ENCODE data around the gene CCDC190.

Gene CCDC190

GRCh38 chr1:162856260-162856659 lies 4.7 kb downstream of the CCDC190 start:
- no peaks in the 10 kb centered on the region for H3K36me3 Mint-ChIP-seq
- H3K27ac Mint-ChIP-seq = no peak overlapping the region
- H3K9me3 Mint-ChIP-seq = no peaks in the 10 kb centered on the region
- ATAC-seq = no peak
- no peaks in the 10 kb centered on the region for H3K4me1 Mint-ChIP-seq
- H3K4me3 Mint-ChIP-seq = no peak overlapping the region
- H3K27me3 Mint-ChIP-seq = peaks cover 14% of the 10 kb centered on the region

DNA sequence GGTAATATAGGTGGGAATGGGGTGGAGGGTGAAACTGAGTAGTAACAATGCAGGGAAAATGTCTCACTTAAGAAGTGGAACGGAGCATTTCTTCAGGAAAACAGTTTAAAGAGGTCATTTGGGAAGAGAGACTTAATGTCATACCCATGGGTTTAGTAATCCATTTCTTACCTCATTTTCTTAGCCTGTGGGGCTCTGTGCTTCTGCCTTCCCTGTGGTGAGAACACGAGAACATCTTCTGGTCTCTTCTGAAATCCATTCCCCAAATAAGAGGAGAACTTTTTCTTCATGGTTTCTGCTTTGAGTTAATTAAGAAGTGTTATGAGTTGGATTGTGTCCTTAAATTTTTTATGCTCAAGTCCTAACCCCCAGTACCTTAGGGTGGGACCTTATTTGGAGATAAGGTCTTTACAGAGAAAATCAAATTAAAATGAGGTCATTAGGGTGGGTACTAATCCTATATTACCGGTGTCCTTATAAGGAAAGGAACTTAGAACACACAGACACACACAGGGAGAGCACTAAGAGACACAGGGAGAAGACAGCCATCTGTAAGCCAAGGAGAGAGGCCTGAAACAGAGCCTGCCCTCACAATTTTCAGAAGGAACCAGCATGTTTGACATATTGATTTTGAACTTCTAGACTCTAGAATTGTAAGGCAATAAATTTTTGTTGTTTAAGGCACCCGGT lies 5.4 kb downstream of the CCDC190 start:
- Mint-ChIP-seq H3K27ac (no peak overlapping the region), H3K9me3 (no peaks in the 10 kb centered on the region), H3K27me3 (peaks cover 15% of the 10 kb centered on the region), H3K36me3 (no peaks in the 10 kb centered on the region), H3K4me3 (no peak overlapping the region), H3K4me1 (no peaks in the 10 kb centered on the region)
- ATAC-seq = no peak

DNA sequence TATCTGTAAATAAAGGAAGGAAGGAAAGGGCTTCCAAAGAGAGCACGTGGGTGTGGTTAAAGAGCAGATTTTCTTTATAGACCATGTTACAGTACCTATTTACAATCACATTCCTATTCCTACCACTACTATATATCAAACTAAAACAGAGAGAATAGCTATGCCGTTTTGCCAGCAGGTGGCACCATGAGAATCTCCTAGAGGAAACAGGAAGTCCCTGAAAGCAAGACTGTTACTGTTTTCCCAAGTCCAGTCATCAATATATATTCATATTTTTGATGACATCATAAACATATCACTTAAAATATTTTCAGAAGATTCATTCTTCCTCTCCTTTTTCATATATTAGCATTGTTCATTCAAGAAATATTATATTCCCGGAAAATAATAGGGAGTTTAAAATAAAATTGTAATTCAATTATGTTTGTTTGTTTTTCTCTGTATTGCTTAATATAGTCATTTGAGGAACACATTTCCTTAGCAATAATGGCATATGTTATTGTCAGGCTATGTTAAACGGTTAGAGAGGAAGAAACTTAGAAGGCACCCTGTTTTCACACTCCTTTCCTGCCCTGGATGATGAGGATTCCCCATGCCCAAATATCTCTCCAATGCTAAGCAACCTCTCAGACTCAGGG lies 6.6 kb downstream of the CCDC190 start:
- Mint-ChIP-seq H3K36me3 (no peaks in the 10 kb centered on the region), H3K4me1 (no peaks in the 10 kb centered on the region), H3K9me3 (no peaks in the 10 kb centered on the region), H3K4me3 (no peak overlapping the region), H3K27me3 (peaks cover 15% of the 10 kb centered on the region), H3K27ac (no peak overlapping the region)
- peak; percentile 68 for ATAC-seq

GRCh38 chr1:162851341-162851740 lies 9.6 kb downstream of the CCDC190 start:
- Mint-ChIP-seq H3K4me1 (no peaks in the 10 kb centered on the region), H3K27ac (no peak overlapping the region), H3K36me3 (no peaks in the 10 kb centered on the region), H3K9me3 (no peaks in the 10 kb centered on the region), H3K4me3 (no peak overlapping the region), H3K27me3 (peaks cover 15% of the 10 kb centered on the region)
- ATAC-seq = no peak

- H3K27ac Mint-ChIP-seq = no peak overlapping the region
- H3K4me3 Mint-ChIP-seq = no peak overlapping the region
- H3K36me3 Mint-ChIP-seq = no peaks in the 10 kb centered on the region
- H3K27me3 Mint-ChIP-seq = peaks cover 15% of the 10 kb centered on the region
- no peaks in the 10 kb centered on the region for H3K4me1 Mint-ChIP-seq
- ATAC-seq = no peak
- H3K9me3 Mint-ChIP-seq = no peaks in the 10 kb centered on the region
These were observed 11.3 kb downstream of the CCDC190 start for GRCh38 chr1:162849711-162850110.

GRCh38 chr1:162847839-162848453 lies 13.0 kb downstream of the CCDC190 start:
- Mint-ChIP-seq H3K4me3 (no peak overlapping the region), H3K9me3 (no peaks in the 10 kb centered on the region), H3K4me1 (no peaks in the 10 kb centered on the region), H3K27me3 (peaks cover 15% of the 10 kb centered on the region), H3K36me3 (no peaks in the 10 kb centered on the region), H3K27ac (no peak overlapping the region)
- no peak for ATAC-seq

GRCh38 chr1:162846256-162847212 lies 14.4 kb downstream of the CCDC190 start:
- Mint-ChIP-seq H3K36me3 (no peaks in the 10 kb centered on the region), H3K9me3 (no peaks in the 10 kb centered on the region), H3K4me1 (no peaks in the 10 kb centered on the region), H3K27ac (no peak overlapping the region), H3K4me3 (no peak overlapping the region), H3K27me3 (peaks cover 8% of the 10 kb centered on the region)
- ATAC-seq = no peak

DNA sequence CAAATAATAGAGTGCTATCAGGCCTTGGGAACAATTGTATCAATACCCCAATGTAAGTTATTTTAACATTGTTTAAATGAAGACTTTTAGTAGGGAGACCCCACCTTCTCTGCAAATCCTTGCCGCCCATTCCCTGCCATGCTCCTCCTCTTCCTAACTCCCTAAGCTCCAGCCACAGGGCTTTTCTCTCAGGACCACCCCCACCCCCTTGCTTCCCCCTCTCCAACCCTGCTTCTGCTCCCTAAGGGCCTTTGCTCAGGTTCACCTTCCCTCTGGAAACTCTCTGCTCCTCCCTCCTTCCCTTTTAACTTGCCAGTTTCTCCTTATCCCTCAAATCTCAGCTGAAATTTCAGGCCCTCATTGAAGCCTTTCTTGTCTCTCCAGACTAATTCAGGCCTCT lies 16.8 kb downstream of the CCDC190 start:
- no peak overlapping the region for H3K4me3 Mint-ChIP-seq
- H3K36me3 Mint-ChIP-seq = no peaks in the 10 kb centered on the region
- H3K4me1 Mint-ChIP-seq = no peaks in the 10 kb centered on the region
- H3K27me3 Mint-ChIP-seq = no peaks in the 10 kb centered on the region
- H3K27ac Mint-ChIP-seq = no peak overlapping the region
- ATAC-seq = no peak
- H3K9me3 Mint-ChIP-seq = peaks cover 7% of the 10 kb centered on the region

DNA sequence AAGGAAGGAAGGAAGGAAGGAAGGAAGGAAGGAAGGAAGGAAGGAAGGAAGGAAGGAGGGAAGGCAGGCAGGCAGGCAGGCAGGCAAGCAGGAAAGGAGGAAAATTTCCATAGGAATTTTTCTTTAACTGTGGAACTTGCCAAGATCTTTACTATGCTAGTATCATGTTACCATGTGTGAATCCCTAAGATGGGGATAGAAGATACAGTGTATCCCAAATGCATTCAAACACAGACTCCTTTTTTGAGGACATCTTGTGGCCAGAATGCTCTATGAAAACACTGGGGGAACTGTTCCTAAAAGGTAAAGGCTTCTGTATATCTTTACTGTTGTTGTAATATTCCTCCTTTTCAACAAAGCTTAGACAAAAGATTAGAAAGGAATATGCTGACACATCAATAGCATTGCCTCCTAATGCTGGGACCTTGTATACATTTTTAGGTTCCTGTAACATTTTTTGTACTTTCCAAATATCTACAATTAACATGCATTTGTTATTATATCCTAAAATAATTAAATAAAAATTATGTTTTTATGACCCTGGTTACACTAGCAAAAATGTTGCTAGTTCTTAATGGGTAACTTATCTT lies 20.6 kb downstream of the CCDC190 start:
- Mint-ChIP-seq H3K36me3 (peaks cover 5% of the 10 kb centered on the region), H3K4me3 (no peak overlapping the region), H3K27me3 (no peaks in the 10 kb centered on the region), H3K4me1 (no peaks in the 10 kb centered on the region), H3K9me3 (peaks cover 14% of the 10 kb centered on the region), H3K27ac (no peak overlapping the region)
- no peak for ATAC-seq

DNA sequence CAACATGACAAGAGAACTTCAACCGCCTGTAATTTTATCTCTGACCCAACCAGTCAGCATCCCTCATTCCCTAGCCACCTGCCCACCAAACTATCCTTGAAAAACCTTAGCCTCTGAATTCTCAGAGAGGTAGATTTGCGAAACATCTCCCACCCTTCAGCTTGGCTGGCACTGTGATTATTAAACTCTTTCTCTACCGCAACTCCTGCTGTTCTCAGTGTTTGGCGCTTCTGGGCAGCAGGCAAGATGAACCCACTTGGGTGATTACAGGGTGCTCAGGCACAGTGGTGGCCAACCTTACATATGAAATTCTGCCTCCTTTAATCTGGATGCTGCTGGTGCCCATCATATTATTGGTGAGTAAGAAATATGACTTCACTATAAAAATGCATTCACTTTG lies 22.1 kb downstream of the CCDC190 start:
- Mint-ChIP-seq H3K27ac (no peak overlapping the region), H3K4me1 (no peaks in the 10 kb centered on the region), H3K27me3 (peaks cover 5% of the 10 kb centered on the region), H3K4me3 (no peak overlapping the region), H3K9me3 (peaks cover 14% of the 10 kb centered on the region), H3K36me3 (peaks cover 5% of the 10 kb centered on the region)
- no peak for ATAC-seq

DNA sequence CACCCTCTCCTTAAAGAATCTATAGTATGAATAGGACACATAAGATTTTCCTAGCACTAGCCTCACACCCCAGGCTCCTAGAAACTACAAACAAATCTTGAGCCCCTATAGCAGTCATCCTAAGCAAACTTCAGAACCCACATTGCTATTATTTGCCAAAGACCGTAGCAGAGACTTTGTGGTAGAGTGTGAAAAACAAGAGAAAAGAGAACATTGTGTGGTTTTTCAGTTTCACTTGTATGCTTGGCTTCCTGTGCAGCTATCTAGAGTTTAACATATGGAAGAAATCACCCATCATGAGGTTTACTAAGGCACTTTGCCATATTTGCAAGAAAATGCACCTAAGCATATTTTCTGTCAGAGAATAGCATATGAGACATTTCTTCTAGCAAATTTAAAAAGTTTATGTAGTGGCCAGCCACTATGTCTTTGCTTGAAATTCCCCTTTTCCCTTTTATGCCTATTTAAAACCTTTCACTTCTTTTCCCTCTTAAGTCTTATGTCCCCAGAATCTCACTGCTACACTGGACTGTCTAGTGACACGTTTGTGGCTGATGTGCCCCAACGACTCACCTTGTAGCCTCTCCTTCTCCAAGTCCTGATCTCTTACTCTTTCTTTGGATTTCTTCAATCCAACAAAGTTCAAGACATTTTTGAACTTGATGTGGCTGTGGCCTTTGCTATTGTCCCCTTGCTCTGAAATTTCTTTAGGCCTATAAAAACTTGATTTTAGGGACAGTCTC lies 25.6 kb downstream of the CCDC190 start:
- ATAC-seq = no peak

GRCh38 chr1:162832470-162832869 lies 28.5 kb downstream of the CCDC190 start:
- Mint-ChIP-seq H3K27ac (no peak overlapping the region), H3K4me1 (no peaks in the 10 kb centered on the region), H3K36me3 (no peaks in the 10 kb centered on the region), H3K27me3 (peaks cover 23% of the 10 kb centered on the region), H3K9me3 (peaks cover 7% of the 10 kb centered on the region), H3K4me3 (no peak overlapping the region)
- ATAC-seq = no peak

More for the DNA sequence above, 25.6 kb downstream of the CCDC190 start:
- Mint-ChIP-seq H3K27ac (no peak overlapping the region), H3K9me3 (peaks cover 14% of the 10 kb centered on the region), H3K4me3 (no peak overlapping the region), H3K27me3 (peaks cover 23% of the 10 kb centered on the region), H3K36me3 (peaks cover 5% of the 10 kb centered on the region), H3K4me1 (no peaks in the 10 kb centered on the region)

- H3K4me3 Mint-ChIP-seq = no peak overlapping the region
- H3K27me3 Mint-ChIP-seq = peaks cover 46% of the 10 kb centered on the region
- no peaks in the 10 kb centered on the region for H3K4me1 Mint-ChIP-seq
- H3K9me3 Mint-ChIP-seq = peaks cover 4% of the 10 kb centered on the region
- H3K36me3 Mint-ChIP-seq = no peaks in the 10 kb centered on the region
- H3K27ac Mint-ChIP-seq = no peak overlapping the region
- ATAC-seq = no peak
These were observed 31.7 kb downstream of the CCDC190 start for GRCh38 chr1:162829268-162829667.

DNA sequence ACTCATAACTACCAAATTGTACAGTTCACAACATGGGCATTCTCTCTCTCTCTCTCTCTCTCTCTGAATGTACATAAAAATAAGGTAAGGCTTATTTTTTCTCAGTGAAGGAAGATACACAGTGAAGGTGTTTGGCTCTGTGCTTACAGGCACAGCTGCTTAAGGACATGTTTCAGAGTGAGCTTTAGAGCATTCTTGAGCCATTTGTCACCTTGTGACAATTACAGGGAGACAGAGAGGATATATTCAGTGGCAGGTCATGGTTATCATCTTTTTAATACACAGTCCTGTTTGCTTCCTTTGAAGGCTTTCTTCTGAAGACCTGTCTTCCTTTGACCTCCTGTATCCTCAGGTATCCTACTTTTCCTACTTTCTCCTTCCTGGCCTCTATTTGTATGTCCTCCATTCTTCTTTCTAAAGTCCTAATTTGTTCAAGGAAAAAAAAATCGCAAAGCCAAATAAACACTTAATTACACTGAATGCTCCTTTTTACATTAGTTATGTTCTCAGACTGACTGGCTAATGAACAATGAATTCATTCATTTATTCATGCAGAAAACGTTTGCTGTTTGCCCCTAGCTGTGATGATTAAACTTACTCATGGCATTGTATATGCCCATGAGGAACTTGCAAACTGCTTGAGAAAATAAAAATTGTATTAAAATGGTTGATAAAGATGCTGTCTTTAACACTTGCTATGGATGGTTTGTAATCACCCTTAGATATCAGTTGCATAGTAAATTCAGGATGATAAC lies 37.0 kb downstream of the CCDC190 start:
- Mint-ChIP-seq H3K36me3 (no peaks in the 10 kb centered on the region), H3K4me3 (no peak overlapping the region), H3K9me3 (no peaks in the 10 kb centered on the region), H3K27me3 (peaks cover 54% of the 10 kb centered on the region), H3K27ac (no peak overlapping the region), H3K4me1 (peaks cover 14% of the 10 kb centered on the region)
- no peak for ATAC-seq

Measured in stimulated activated memory B cell treated with anti-CD40 and anti-IgM and Interleukin-4, amounts not matched to agents 10 μg/mL and 1 μg/mL and 100 μg/mL, for 72 hours (primary cell).